ENCODE results near the gene OR14K1. TPM values are rescaled to one million over a fixed set of nuclear protein-coding genes. Genes with fewer than 3 reads are reported as not detected.
"Not testable (repeated sequence)": the region's sequence is repeated elsewhere in the genome, so short reads cannot be mapped to it uniquely, and the experiment has no call there.

The OR14K1 gene, protein sequence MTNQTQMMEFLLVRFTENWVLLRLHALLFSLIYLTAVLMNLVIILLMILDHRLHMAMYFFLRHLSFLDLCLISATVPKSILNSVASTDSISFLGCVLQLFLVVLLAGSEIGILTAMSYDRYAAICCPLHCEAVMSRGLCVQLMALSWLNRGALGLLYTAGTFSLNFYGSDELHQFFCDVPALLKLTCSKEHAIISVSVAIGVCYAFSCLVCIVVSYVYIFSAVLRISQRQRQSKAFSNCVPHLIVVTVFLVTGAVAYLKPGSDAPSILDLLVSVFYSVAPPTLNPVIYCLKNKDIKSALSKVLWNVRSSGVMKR
- total RNA-seq (2021; ENCODE audit: unreplicated experiment) (not detected), Bru-seq, nascent RNA (not detected), BruChase-seq, experiment 1, labeled RNA remaining after a 6-hour chase (not detected), BruChase-seq, experiment 2, labeled RNA remaining after a 2-hour chase (not detected)
- polyA plus RNA-seq (2012), result not detected in 2 replicates
- long read RNA-seq, result 0 reads

DNA sequence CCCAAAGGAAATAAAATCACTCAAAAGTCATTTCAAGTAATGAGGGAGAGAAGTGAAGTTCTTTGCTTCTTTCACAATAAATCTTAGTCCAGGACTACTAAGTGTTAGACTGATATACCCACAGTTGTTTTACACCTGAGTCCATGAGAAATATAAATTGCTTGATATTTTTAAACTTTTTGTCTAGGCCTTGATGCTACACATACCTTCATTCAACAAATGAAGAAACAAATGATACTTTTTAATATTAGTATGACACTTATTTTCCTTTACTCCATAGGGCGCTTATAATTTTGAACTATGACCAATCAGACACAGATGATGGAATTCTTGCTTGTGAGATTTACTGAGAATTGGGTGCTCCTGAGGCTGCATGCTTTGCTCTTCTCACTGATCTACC lies at the start of gene OR14K1:
OR14K1 (plus strand) TSS at position 301 of the 400 bp plus-strand sequence; CDS start at position 301, 0 bp downstream.
- H3K79me2 ChIP-seq (ENCODE audit: insufficient read depth, low read length), result no peaks in the 10 kb centered on the region
- H3K27ac ChIP-seq (ENCODE audit: low read depth, low read length), result no peak within 1 kb of the TSS
- POLR2A ChIA-PET, result no interaction called here
- CTCF ChIA-PET, result no interaction called here
- no peaks in the 10 kb centered on the region for H3K27me3 ChIP-seq (ENCODE audit: insufficient read depth, low read length)
- no peaks in the 10 kb centered on the region for H3K36me3 ChIP-seq (ENCODE audit: control insufficient read depth in 1 of 2, insufficient read depth in 2 of 2, low read length in 2 of 2)
- H2AFZ ChIP-seq (ENCODE audit: low read depth, low read length, poor library complexity, severe bottlenecking), result no peak within 1 kb of the TSS
- DNase-seq (ENCODE audit: low read depth, low spot score) (no peak), ATAC-seq (no peak)
- H3K9me3 ChIP-seq (ENCODE audit: control insufficient read depth in 1 of 2, insufficient read depth in 1 of 2, low read depth in 1 of 2, low read length in 2 of 2), result peaks cover 14 to 29% of the 10 kb centered on the region in 2 experiments; a peak in 2 of 4 replicates
- RAD21 ChIA-PET (ENCODE audit: low non-redundant PET in 1 of 2, low total read pairs in 2 of 2, uncharacterized antibody in 2 of 2, unreplicated experiment in 2 of 2), result no interaction called here
- BruUV-seq (replicated peaks), result no TSS peak
- no peak for TF ChIP-seq ZFX (IDR thresholded peaks at IDR 0.05)
- no peaks in the 10 kb centered on the region for H3K4me1 ChIP-seq (ENCODE audit: control insufficient read depth in 1 of 2, insufficient read depth in 2 of 2, low read length in 2 of 2)
- no peaks in the 10 kb centered on the region for H3K9me2 ChIP-seq (ENCODE audit: insufficient read depth)
- H3K4me2 ChIP-seq (ENCODE audit: low read length), result no peak within 1 kb of the TSS
- H4K20me1 ChIP-seq (ENCODE audit: insufficient read depth), result no peaks in the 10 kb centered on the region
- intact Hi-C loops (cut with micrococcal nuclease), result no loop called here
- H3K9ac ChIP-seq (ENCODE audit: low read length), result no peak within 1 kb of the TSS
- H3K4me3 ChIP-seq (replicated peaks in 1 of 2; ENCODE audit: low read depth in 1 of 2, low read length in 2 of 2), result no peak within 1 kb of the TSS

DNA sequence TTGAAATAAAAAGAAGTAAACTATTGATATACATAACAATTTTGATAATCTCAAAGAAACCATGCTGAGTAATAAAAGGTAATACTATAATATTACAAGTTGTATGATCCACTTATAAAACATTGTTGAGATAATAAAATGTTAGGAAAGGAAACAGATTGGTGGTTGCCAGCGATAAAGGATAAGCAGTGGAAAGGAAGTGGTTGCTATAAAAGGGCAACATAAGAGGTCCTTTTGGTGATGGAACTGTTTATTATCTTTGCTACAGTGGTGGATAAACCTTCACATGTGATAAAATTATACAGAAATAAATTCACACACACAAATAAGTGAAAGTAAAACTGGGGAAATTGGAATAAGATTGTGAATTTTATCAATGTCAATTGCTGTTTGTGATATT lies 37.1 kb upstream of the OR14K1 start:
- RAD21 ChIA-PET (ENCODE audit: low non-redundant PET in 1 of 2, low total read pairs in 2 of 2, uncharacterized antibody in 2 of 2, unreplicated experiment in 2 of 2), result no interaction called here

DNA sequence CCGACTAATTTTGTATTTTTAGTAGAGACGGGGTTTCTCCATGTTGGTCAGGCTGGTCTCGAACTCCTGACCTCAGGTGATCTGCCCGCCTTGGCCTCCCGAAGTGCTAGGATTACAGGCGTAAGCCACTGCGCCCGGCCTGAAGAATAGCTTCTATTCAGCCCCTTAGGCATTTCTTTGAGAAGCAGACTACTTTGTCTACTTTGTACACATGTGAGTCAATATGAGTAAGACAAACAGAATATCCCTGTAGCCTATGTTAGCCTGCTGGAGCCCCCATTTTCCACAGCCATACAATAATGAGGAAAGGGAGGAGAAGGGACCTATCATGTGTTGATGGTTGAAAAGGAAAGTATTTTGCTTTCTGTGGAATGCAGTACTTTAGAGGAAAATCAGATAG lies 27.7 kb upstream of the OR14K1 start:
- H3K27me3 ChIP-seq (ENCODE audit: insufficient read depth, low read length); H3K36me3 ChIP-seq (ENCODE audit: control insufficient read depth in 1 of 2, insufficient read depth in 2 of 2, low read length in 2 of 2); H3K9ac ChIP-seq (ENCODE audit: low read length); CTCF ChIA-PET; DNase-seq (ENCODE audit: low read depth, low spot score); H3K79me2 ChIP-seq (ENCODE audit: insufficient read depth, low read length); RAD21 ChIA-PET (ENCODE audit: low non-redundant PET in 1 of 2, low total read pairs in 2 of 2, uncharacterized antibody in 2 of 2, unreplicated experiment in 2 of 2); H2AFZ ChIP-seq (ENCODE audit: low read depth, low read length, poor library complexity, severe bottlenecking); H3K4me3 ChIP-seq (replicated peaks in 1 of 2; ENCODE audit: low read depth in 1 of 2, low read length in 2 of 2); H3K4me1 ChIP-seq (ENCODE audit: control insufficient read depth in 1 of 2, insufficient read depth in 2 of 2, low read length in 2 of 2); H3K4me2 ChIP-seq (ENCODE audit: low read length); H3K27ac ChIP-seq (ENCODE audit: low read depth, low read length); H4K20me1 ChIP-seq (ENCODE audit: insufficient read depth); intact Hi-C loops (cut with micrococcal nuclease); ATAC-seq; POLR2A ChIA-PET; BruUV-seq (replicated peaks); H3K9me3 ChIP-seq (ENCODE audit: control insufficient read depth in 1 of 2, insufficient read depth in 1 of 2, low read depth in 1 of 2, low read length in 2 of 2); H3K9me2 ChIP-seq (ENCODE audit: insufficient read depth): not testable (repeated sequence)

More for the DNA sequence above, 37.1 kb upstream of the OR14K1 start:
- DNase-seq (ENCODE audit: low read depth, low spot score), result no peak
- no peaks in the 10 kb centered on the region for H3K4me1 ChIP-seq (ENCODE audit: control insufficient read depth in 1 of 2, insufficient read depth in 2 of 2, low read length in 2 of 2)
- no peaks in the 10 kb centered on the region for H3K27me3 ChIP-seq (ENCODE audit: insufficient read depth, low read length)
- no peak overlapping the region for H3K27ac ChIP-seq (ENCODE audit: low read depth, low read length)
- H3K9me2 ChIP-seq (ENCODE audit: insufficient read depth), result no peaks in the 10 kb centered on the region
- no peak overlapping the region for H2AFZ ChIP-seq (ENCODE audit: low read depth, low read length, poor library complexity, severe bottlenecking)
- no peaks in the 10 kb centered on the region for H3K79me2 ChIP-seq (ENCODE audit: insufficient read depth, low read length)
- no peak overlapping the region for H3K4me2 ChIP-seq (ENCODE audit: low read length)
- TF ChIP-seq, protein P1, sequence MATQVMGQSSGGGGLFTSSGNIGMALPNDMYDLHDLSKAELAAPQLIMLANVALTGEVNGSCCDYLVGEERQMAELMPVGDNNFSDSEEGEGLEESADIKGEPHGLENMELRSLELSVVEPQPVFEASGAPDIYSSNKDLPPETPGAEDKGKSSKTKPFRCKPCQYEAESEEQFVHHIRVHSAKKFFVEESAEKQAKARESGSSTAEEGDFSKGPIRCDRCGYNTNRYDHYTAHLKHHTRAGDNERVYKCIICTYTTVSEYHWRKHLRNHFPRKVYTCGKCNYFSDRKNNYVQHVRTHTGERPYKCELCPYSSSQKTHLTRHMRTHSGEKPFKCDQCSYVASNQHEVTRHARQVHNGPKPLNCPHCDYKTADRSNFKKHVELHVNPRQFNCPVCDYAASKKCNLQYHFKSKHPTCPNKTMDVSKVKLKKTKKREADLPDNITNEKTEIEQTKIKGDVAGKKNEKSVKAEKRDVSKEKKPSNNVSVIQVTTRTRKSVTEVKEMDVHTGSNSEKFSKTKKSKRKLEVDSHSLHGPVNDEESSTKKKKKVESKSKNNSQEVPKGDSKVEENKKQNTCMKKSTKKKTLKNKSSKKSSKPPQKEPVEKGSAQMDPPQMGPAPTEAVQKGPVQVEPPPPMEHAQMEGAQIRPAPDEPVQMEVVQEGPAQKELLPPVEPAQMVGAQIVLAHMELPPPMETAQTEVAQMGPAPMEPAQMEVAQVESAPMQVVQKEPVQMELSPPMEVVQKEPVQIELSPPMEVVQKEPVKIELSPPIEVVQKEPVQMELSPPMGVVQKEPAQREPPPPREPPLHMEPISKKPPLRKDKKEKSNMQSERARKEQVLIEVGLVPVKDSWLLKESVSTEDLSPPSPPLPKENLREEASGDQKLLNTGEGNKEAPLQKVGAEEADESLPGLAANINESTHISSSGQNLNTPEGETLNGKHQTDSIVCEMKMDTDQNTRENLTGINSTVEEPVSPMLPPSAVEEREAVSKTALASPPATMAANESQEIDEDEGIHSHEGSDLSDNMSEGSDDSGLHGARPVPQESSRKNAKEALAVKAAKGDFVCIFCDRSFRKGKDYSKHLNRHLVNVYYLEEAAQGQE (IDR thresholded peaks at IDR 0.05; ENCODE audit: low read depth), result no peak
- TF ChIP-seq POLR2A (IDR thresholded peaks at IDR 0.05; ENCODE audit: borderline replicate concordance, extremely low read depth, insufficient read depth, insufficient read length) (no peak), FOSL1 (IDR thresholded peaks at IDR 0.05; ENCODE audit: low read depth) (no peak)
- TF ChIP-seq, protein P2, sequence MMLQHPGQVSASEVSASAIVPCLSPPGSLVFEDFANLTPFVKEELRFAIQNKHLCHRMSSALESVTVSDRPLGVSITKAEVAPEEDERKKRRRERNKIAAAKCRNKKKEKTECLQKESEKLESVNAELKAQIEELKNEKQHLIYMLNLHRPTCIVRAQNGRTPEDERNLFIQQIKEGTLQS (IDR thresholded peaks at IDR 0.05), result no peak
- ATAC-seq, result no peak
- H3K36me3 ChIP-seq (ENCODE audit: control insufficient read depth in 1 of 2, insufficient read depth in 2 of 2, low read length in 2 of 2), result no peaks in the 10 kb centered on the region
- no peaks in the 10 kb centered on the region for H4K20me1 ChIP-seq (ENCODE audit: insufficient read depth)
- H3K9ac ChIP-seq (ENCODE audit: low read length), result no peak overlapping the region
- intact Hi-C loops (cut with micrococcal nuclease), result no loop called here
- ChIA-PET CTCF (no interaction called here), POLR2A (no interaction called here)
- H3K9me3 ChIP-seq (ENCODE audit: control insufficient read depth in 1 of 2, insufficient read depth in 1 of 2, low read depth in 1 of 2, low read length in 2 of 2), result peaks cover 0 to 14% of the 10 kb centered on the region in 2 experiments; a peak in 1 of 4 replicates
- no TSS peak for BruUV-seq (replicated peaks)
- no peak overlapping the region for H3K4me3 ChIP-seq (replicated peaks in 1 of 2; ENCODE audit: low read depth in 1 of 2, low read length in 2 of 2)

All from HCT116 (cell line).